Left kidney (tissue), 2 donors: ENCODE data around the gene MGLL. TPM values are rescaled to one million over a fixed set of nuclear protein-coding genes. Genes with fewer than 3 reads are reported as not detected.

Experiments
- DNase-seq: peaks from one replicate; pipeline ENCODE4 v3.0.0-alpha.2; 2013
- polyA plus RNA-seq: library from polyadenylated mRNA; unstranded; fragments of 120-200 nt; gene quantifications from one replicate; pipeline ENCODE4 v1.2.1, GENCODE V29; 2013; ENCODE audit not compliant: insufficient read length

Gene MGLL
- polyA plus RNA-seq, 1 donor: 22.6 TPM

DNA sequence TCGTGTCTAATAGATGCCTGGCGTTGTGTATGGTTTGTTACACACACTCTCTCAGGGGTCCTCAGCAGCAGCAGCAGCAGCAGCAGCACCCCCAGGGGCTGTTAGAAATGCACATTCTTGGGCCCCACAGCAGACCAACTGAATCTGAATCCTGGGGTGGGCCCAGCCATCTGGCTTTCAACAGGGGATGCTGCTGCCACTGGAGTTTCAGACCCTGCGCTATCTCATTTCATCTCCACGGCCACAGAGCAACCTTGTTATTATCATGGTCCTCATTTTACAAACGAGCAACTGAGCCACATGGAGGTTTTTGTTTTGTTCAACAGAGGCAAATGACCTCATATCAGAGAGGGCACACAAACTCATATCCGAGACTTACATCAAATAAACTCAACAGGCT is 47.7 kb downstream of the MGLL start:
- DNase-seq: no peak

DNA sequence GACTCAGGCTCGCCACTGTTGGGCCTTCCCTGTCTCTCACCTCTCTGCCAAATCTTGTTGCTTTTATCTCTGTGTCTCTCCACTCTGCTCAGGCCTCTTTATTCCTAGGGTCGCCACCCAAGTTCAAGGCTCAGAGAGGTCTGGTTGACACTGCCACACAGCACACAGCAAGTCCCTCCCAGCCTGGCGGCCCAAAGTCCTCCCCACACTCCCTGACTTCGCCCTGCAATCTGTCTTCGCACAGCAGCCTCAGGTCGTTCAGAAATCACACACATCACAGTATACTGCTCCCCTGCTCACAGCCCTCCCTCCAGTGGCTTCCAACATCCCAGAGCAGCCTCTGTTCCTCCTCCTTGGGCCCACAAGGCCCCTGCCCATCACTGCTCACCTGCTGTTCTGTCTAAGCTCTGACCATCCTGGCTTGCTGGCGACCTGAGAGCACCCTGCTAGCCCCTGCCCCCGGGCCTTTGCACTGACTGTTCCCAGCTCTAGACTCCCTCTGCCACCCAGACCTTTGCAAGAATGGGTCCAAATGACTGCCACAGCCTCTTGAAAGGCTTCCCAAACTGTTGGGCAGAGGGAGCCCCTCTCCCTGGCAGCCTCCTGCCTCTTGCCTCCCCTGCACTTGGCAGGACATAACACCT is 48.4 kb downstream of the MGLL start:
- no peak for DNase-seq

DNA sequence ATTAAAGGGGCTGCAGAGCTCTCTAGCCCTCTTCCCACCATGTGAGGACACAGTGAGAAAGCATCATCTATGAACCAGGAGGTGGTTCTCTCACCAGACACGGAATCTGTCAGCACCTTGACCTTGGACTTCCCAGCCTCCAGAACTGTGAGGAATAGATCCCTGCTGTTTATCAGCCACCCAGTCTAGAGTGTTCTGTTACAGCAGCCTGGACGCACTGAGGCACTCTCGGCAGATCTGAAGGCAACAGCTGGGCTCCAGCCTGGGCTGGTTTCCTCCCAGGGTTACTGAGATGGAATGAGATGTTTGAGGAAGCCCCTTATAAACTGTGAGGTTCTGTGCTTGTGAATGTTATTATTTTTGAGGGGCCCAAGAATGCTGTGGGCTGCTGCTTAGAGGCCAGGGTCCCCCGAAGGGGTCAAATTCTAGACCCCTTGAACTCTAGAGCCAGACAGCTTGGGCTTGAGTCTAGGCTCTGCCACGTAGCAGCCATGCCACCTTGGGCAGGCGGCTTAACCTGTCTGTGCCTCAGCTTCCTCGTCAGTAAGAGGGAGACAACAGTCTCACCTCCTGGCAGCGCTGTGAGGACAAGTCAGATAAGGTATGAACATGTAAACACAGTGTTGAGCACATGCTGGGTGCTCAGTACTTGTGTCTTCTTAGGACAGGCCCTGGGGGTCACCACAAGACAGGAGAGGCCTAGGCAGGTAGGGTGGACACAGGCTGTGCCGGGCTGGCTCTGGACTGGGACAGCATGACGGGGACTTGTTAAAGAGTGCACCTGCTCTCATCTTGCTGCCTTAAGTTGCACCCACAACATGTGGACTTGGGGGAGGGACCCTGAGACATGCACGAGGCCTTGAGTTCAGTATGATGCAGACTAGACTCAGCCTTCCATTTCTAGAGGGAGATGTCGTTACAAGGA is 49.2 kb downstream of the MGLL start:
- no peak for DNase-seq

DNA sequence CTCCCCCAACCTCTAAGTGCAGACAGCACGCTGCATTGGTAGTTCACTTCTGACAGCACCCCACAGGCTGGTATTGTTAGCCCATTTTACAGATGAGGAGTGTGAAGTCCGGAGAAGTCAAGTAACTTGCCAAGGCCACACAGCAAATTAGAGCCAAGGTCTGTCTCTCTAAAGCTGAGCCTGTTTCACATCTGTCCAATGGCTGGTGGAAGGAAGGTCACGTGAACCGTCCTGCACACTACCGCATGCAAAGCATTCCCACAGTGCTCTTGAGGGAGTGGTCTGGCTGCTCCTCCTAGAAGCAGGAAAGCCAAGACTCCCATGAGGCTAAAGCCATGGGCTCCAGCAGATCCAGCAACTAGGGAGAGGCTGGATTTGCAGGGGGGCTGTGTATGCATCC is 50.0 kb downstream of the MGLL start:
- DNase-seq: no peak

DNA sequence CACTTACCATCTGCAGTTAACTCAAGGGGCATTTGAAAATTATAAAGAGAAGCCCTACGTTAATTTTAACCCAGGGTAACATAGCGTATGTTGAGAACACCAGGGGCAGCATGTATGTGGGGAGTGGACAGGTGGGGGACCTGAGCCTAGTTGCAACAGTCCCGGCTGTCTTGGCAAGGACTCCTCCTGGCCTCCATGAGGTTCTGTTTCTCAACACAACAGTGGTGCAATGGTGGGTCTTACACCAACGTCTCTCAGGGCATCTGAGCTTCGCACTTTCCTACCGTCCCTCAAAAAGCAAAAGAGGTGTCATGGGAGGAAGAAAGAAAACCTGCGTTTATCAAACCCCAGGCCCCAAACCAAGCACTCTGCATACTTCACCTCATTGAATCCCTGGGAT is 50.6 kb downstream of the MGLL start:
- no peak for DNase-seq

DNA sequence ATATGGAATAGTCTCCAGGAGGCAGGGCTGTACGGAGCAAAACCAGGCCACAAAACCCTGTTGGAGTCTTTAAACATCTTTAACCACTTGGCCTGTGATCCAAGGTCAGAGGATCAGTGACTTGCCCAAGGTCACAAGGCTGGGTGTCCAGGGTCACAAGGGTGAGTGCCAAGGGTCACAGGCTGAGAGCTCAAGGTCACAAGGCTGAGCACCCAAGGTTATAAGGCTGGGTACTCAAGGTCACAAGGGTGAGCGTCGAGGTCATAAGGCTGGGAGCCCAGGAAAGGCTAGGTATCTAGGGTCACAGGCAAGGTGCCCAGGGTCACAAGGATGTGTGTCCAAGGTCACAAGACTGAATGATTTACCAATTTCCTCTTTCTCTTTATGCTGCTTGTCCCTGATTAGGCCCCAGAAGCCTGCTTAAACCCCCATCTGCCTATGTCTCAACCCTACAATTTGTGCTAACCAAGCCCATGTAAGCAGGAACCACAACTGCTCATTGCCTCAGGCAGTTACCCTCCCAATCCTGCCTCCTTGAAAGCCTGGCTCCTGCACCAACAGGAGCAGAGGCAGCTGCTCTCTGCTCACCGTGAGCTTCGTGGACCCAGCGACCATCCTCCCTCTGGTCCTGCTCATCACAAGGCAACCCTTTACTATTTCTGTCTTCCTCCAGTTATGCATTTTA is 51.5 kb downstream of the MGLL start:
- no peak for DNase-seq

DNA sequence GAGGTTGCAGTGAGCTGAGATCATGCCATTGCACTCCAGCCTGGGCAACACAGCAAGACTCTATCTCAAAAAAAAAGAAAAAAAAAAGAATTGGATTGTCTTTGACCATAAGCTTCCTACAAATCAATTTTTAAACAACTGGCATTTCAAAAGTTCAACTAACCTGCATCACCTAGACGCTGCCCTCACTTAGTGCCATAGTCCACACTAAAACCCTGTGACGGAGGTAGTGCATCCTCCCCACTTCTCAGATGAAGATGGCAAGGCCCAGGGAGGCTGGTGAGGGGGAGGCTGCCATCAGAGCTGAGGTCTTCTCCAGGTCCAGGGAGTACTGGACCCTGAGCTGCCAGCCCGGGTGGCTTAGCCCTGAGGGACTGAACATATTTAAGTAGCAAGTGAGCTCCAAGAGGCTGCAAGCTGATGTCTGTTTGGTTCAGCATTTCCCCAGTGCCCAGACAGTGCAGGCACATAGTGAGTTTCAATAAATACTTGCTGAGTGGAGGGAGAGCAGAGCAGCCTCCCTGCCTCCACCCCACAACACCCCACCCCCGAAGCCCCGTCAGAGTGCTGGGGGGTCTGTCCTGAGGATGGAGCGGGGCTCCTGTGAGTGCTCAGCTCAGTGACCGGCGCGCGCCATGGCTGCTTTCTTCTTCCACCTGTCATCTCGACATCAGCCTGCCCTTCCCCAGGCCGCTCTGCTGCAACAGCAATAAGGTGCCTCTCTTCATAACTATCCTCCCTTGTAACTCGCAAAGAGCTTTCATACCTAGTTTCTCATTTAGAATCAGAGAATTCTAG is 52.8 kb downstream of the MGLL start:
- no peak for DNase-seq

DNA sequence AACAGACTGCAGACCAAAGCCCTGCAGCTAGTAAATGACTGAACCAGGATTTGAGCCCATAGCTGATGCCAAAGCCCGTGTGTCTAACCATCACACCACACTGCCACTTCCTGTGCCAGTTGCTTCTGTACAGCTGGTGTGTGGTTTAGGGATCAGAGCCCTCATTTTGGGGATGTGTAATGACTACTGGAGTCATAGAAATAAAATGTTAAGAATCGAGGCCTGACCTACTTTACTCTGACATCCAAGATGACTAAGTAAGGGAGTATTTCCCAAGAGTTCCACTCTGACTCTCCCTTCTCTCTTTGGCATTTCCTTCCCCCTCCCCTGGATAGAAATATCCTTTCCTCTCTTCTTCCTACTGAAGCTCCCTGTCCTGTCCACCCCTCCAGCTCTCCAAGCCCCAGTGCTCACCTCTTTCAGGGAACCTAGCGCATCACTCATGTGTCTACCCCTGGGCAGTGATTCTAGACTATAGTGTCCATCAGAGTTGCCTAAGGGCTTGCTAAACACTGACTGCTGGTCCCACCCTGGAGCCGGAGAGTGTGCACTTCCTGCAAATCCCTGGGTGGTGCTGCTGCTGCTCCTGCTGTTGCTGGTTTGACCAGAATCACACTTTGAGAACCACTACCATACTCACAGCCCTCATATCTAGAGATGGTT is 53.8 kb downstream of the MGLL start:
- no peak for DNase-seq

DNA sequence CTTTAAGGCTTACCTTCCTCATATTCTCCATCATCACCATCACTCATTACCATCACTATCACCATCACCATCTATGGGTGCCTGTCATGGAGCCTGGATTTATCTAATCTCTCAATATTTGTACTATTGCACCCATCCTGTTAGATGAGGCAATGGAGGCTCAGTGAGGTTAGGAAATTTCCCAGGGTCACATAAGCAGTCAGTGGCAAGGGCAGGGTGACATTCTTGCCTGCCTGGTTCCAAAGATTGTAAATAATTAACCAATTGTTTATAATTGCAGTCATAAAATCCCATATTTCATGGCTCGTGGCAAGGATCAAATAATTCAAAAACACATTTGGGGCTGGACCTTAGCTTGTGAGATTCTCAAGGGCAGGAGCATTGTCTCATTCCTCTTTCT is 55.2 kb downstream of the MGLL start:
- DNase-seq: no peak

DNA sequence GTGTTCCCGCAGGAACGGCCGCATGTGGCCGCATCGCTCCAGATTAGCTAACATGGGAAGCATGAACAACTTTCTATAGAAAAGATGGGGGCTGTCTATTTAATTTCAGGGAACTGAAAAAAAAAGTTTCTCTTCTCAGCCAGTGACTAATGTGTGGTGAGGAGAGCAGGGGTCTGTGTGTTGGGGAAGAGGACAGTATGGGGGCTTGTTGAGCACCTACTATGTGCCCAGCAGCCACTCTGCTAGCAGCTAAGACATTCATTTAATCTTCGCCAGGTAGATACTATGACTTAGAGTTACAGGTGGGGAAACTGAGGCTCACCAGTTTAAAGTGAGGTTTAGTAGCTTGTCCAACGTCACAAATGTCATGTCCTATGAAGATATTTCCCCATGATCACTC is 56.6 kb downstream of the MGLL start:
- no peak for DNase-seq

DNA sequence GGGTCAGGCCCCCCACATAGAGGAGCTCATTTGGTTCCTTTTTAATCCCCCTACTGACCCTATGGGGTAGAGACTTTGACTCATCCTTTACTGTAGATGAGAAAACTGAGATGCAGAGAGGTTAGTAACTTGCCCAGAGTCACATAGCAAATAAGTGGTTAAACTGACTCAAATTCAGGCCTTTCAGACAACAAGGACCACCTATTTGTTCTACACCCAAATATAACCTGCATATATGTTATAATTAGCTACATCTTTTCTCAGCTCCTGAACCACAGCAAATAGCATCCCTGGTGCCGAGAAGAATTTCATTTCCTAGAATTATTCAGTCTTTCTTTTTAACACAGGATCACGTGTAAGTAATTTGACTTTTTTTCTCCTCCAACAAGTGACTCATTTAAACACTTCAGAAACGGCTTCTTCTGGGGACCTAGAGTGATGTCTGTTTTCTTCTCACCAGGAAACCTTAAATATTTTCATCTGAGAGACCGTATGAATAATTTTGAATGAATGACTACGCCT is 57.4 kb downstream of the MGLL start:
- no peak for DNase-seq

DNA sequence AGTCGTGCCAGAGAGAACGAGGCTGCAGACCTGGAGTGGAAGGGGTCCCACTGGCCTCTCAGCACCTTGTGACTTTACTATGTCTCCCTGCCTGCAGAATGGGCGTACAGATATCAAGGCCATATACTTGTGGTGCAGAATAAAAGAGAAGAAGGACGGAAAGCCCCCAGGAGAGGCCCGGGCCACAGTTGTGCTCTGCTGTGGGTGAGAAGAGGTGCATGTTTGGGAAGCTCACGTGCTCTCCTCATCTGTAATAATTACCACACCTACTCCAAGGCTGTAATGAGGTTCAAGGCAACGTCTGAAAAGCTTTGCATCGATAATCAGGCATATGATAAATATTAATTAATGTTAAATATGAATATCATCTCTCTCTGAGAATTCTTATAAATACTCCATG is 58.0 kb downstream of the MGLL start:
- DNase-seq: no peak

DNA sequence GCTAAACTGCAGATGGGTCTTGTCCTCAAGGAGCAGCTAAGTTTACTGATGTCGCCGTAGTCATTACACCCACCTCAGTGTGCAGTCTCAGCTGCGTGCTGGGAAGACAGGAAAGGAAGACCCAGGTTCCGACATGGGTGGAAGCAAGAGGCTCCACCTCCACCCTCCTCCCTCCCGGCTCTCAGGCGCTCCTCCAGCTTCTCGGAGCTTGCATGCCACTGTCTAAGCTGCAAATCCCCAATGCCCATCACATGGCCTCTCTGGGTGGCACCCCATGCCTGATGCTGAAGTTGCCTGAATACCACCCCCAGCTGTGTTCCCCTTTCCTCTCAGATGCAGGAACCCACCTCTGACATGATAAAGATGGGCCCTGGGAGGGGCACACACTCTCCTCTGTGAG is 58.5 kb downstream of the MGLL start:
- no peak for DNase-seq

DNA sequence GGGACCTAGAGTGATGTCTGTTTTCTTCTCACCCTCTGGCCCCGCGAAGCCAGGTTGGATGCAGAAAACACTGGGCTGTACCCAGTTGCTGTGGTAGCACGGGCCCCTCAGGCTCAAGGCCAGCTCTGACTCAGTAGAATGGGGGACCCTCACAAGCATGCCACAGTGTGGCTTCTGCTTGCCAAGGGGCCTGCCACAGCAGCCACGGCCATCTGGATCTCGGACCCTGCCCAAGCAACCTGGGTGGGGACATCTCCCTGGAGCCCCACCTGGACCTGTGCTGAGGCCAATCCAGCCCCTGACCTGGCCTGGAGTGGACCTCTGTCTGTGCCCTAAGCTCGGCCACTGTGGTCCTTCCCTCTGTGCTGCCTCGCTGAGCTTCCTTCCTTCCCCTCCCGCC is 59.0 kb downstream of the MGLL start:
- DNase-seq: no peak

DNA sequence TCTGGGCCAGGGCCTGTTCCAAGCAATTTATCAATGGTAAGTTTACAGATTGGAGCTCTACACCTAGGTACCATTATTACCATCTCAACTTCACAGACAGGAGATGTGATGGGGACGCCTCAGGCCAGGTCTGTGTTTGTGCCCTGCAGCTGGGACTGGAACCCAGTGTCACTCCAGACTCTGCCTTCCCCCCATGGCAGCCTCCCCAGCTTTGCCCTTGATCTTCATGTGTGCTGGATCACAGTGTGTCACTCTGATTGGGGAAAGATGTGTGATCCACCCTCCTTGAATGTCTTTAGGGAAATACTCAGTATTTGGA is 59.6 kb downstream of the MGLL start:
- no peak for DNase-seq

DNA sequence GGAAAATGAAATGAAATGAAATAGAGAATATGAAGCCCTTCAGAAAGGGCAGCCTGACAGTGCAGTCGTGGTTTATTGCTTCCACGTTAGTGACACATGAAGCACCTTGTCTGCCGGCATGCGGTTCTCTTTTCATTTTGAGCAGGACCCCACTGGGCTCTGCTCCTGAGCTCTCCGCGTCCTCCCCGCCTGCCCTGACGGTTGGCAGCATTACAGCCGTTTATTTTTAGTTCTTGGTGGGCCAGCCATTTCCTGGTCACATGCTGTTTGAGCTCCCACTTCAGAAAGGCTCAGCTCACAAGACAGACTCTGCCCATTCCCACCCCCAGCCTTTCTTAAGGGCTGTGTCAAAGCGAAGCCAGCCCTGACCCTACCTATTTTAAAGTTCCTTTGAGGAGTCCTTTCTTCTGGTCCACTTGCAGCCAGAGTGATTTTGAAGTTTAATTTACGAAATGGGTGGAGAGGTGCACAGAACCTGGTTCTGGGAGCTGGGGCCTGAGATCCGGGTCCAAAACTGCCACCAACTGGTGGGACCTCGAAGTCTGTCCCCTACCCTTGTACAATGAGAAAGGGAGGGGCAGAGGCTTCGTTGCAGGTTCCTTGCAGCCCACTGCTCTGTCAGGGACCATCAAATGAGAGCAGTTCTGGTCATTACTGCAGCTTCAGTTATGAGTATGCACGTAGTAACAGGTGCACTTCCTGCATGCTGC is 60.1 kb downstream of the MGLL start:
- DNase-seq: no peak

DNA sequence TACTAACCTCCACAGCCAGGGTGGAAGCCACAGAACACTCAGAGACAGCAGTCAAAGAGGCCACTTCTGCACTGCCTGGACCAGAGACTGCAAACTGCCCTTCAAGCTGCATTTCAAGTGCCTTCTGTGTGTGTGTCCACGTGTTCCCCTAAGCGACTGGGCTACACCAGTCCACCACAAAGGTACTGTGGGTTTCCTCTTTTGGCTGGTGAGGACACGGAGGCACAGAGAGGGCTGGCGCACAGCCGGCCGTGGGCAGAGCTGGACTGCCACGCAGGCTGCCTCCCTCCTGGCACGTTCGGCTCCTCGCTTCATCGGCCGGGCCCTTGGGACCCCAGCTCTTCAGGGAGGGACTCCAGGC is 60.9 kb downstream of the MGLL start:
- no peak for DNase-seq

DNA sequence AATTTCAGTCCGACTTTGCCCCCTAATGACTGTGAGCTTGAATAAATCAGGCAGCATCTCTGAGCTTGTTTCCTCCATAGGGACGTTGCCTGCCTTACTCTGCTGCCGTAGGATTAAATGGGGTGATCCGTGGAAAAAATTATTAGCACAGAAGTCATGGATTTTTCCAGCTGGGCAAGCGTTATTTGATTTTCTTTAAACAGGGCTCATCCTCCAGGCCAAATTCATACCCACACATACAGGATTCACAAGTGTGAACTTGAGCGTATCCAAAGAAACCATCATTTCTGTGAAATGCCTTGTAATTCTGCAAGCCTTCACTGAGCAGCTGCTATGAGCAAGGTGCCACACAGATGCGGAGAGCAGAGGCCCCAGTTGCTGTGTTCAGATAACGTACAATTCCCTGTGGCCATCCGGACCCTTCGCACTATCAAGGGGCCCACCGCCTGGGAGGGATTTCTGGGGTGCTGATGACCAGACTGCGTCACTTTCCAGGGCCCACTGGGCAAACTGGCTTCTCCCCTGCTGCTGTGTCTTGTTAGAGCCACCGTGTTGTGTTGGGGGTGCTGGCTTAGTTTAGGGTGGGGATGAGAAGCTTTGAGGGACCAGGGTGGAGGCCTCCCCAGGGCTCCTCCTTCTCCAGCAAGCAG is 61.4 kb downstream of the MGLL start:
- DNase-seq: no peak

DNA sequence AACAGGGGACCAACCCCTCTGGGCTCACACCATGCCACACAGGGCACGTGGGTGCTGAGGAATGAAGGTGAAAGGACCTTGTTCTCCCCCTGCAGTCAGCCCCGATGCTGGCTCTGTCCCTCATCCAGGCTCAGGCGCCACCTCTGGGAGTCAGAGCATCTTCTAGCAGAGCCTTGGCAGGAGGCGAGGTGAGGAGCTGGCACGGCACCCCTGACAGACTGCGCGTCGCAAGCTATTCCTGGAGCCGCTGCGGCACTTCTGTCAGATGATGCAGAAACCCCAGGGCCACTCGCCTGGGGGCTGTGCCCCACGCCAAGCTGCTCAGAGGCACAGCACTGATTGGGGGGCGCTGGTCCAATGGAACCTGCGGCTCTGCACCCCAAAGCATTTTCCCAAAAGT is 62.0 kb downstream of the MGLL start:
- DNase-seq: no peak

DNA sequence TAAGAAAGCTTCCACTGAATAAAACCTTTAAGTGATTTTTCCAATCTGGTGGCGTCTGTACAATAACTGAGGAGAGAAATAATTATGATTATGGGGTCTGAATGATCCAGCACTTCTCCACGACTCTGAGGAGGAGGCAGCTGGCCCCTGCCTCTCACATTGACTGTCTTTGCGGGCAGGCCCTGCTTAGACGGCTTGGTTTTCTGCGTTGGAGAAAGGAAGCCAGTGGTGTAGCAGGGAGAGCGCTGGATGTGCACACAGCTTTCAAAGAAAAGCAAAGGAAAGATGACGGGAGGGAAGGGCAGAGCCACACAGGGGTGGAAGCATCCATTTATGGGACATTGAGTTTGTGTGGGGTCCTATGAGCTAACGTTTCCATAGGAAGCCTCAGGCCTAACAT is 62.5 kb downstream of the MGLL start:
- no peak for DNase-seq

DNA sequence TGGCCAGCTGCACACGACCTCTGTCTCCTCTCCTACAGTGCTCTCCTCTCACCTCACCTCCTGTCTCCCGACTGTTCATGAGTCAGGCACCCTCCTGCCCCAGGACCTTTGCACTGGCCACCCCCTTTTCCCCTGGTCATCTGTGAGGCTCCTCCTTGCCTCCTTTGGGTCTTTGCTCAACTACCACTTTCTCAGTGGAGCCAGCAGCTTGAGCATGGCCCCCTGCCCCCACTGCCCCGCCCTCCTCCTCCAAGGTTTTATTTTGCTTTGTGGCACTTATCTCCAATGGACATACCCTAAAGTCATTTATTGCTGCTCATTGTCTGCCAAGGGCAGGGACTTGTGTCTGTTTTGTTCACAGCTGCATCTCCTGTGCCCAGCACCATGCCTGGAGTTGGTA is 64.3 kb downstream of the MGLL start:
- DNase-seq: no peak
